Measurements from ENCODE around the gene BCAS2. TPM values are rescaled to one million over a fixed set of nuclear protein-coding genes. Genes with fewer than 3 reads are reported as not detected.

The BCAS2 gene
- 53.4 and 57.9 TPM in 2 replicates for total RNA-seq

DNA sequence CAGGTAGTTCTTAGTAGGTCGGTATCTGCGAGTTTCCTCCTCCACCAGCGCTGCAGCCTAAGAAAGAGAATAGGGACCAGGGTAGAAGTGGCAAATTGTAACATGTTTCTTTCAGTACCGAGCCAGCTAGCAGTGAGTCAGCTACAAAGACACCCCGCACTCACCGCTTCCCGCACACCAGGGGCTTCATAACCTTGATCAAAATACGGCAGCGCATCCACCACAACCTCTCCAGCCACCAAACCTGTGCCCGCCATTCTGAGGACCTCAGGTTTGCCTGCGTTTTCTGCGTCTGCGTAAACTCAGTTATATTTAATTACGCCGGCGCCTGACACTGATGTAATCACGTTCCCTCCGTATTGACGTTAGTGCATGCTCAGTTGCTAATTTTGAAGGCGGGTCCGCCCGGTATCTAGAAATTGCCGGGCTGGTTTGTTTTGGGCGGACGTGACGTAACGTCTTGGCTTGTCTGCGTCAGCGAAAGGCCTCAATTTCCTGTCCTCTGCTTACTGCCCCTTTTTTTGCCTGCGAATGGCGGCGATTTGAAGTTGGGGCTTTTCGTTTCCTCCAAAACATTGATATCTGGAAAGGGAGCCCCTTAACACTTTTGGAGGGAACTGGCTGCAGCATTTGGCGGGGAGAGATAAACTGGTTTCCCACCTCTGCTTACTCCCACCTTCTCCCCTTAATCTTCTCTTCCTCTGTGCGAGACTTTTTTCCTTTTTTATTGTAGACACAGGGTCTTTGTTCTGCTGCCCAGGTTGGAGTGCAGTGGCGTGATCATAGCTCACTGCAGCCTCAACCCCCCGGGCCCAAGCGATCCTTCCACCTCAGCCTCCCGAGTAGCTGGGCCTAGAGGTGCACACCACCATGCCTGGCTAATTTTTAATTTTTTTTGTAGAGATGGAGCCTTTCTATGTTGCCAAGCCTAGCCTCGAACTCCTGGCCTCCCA, at the start of gene BCAS2:
Gene BCAS2 (minus strand): TSS at position 281 of the 953 bp plus-strand sequence. CDS start 24 bp downstream, at position 257.

Other genes starting within 250 kb of the BCAS2 start
- 27.0 and 43.1 TPM in 2 replicates for gene TRIM33, start 70.4 kb downstream of the BCAS2 start, total RNA-seq
- 1.5 and 2.2 TPM in 2 replicates for gene DENND2C, start 88.4 kb upstream of the BCAS2 start, total RNA-seq
- gene AMPD1, start 113.9 kb upstream of the BCAS2 start, total RNA-seq: not detected in 2 replicates
- 43.4 and 65.5 TPM in 2 replicates for gene NRAS, start 135.2 kb upstream of the BCAS2 start, total RNA-seq
- 849 and 1,189 TPM in 2 replicates for gene CSDE1, start 176.4 kb upstream of the BCAS2 start, total RNA-seq
- 57.0 and 62.7 TPM in 2 replicates for gene SIKE1, start 199.1 kb upstream of the BCAS2 start, total RNA-seq

Data from smooth muscle cell of the umbilical artery (primary cell).